22Rv1 (cell line): ENCODE data around the gene HECTD3.

Experiments used
- H3K27ac ChIP-seq: fragments of 450-650 bp; 2 replicates; pipeline ENCODE4 v1.5.1; 2017
- ZFX ChIP-seq: fragments of 450-650 bp; IDR thresholded peaks from 2 replicates; pipeline ENCODE4 v1.6.1; 2017; ENCODE audit warnings: antibody characterized with exemption, borderline replicate concordance
- TF ChIP-seq, protein P1 (sequence below): fragments of 450-650 bp; IDR thresholded peaks from 2 replicates; pipeline ENCODE4 v1.5.1; 2017; ENCODE audit warnings: mild to moderate bottlenecking

HECTD3 gene

GRCh38 chr1:45010855-45011811 is at the start of gene HECTD3:
HECTD3 (minus strand) TSS chr1:45011324; CDS start chr1:45011257, 67 bp downstream.
- TF ChIP-seq ZFX = no peak
- TF ChIP-seq, protein P1, sequence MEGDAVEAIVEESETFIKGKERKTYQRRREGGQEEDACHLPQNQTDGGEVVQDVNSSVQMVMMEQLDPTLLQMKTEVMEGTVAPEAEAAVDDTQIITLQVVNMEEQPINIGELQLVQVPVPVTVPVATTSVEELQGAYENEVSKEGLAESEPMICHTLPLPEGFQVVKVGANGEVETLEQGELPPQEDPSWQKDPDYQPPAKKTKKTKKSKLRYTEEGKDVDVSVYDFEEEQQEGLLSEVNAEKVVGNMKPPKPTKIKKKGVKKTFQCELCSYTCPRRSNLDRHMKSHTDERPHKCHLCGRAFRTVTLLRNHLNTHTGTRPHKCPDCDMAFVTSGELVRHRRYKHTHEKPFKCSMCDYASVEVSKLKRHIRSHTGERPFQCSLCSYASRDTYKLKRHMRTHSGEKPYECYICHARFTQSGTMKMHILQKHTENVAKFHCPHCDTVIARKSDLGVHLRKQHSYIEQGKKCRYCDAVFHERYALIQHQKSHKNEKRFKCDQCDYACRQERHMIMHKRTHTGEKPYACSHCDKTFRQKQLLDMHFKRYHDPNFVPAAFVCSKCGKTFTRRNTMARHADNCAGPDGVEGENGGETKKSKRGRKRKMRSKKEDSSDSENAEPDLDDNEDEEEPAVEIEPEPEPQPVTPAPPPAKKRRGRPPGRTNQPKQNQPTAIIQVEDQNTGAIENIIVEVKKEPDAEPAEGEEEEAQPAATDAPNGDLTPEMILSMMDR = no peak; the same call in 1 of the 2 replicates
- H3K27ac ChIP-seq = peak within 1 kb of the TSS; percentile 87

- TF ChIP-seq, protein P1 = no peak
- TF ChIP-seq ZFX = no peak
- H3K27ac ChIP-seq = no peak overlapping the region
Measured at GRCh38 chr1:45059829-45060228, 48.7 kb upstream of the HECTD3 start.

DNA sequence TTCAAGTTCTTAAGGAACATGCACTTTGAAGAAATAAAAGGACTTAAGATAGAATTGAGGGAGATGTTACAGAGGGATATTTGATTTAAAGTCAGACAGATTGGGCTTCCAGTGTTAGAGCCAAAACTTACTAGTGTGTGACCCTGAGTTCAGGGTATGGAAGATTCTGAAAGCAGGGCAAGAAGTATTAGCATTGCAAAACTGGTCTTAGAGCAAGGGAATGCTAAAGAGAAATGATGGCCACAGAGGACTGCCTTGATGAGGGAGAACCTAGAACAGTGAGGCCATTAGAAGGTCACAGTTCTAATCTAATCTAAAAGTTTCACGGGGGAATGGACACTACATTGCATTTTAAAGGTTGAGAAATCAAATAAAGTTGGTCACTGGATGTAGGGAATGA is 46.4 kb upstream of the HECTD3 start:
- TF ChIP-seq, protein P1 = no peak
- TF ChIP-seq ZFX = no peak
- H3K27ac ChIP-seq = no peak overlapping the region

- no peak for TF ChIP-seq ZFX
- TF ChIP-seq, protein P1 = no peak
- H3K27ac ChIP-seq = no peak overlapping the region
Measured at GRCh38 chr1:45051005-45051772, 40.1 kb upstream of the HECTD3 start.

DNA sequence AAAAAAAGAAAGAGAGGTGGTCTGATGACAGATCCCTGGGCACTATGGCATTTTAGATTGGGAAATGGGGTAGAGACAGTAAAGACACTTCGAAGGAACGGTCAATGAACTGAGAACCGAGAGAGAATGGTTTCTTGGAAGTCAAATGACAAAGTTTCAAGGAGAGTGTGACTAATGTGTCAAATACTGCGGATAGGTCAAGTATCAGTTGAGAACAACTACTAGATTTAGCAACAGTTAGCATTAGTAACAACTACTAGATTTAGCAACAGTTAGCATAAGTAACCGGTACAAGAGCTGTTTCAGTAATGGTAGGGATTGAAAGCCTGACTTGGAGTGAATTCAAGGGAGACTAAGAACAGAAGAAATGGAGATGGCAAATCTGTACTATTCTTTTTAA is 35.9 kb upstream of the HECTD3 start:
- no peak for TF ChIP-seq ZFX
- TF ChIP-seq, protein P1 = no peak
- no peak overlapping the region for H3K27ac ChIP-seq

GRCh38 chr1:45044916-45045315 is 33.8 kb upstream of the HECTD3 start:
- H3K27ac ChIP-seq = no peak overlapping the region
- TF ChIP-seq, protein P1 = no peak
- TF ChIP-seq ZFX = no peak

- no peak overlapping the region for H3K27ac ChIP-seq
- TF ChIP-seq, protein P1 = no peak
- TF ChIP-seq ZFX = no peak
Measured at GRCh38 chr1:45043094-45043493, 32.0 kb upstream of the HECTD3 start.
